Measurements from ENCODE around the gene MAN1A2.
"Not testable (repeated sequence)": the region's sequence is repeated elsewhere in the genome, so short reads cannot be mapped to it uniquely, and the experiment has no call there.

MAN1A2 gene

DNA sequence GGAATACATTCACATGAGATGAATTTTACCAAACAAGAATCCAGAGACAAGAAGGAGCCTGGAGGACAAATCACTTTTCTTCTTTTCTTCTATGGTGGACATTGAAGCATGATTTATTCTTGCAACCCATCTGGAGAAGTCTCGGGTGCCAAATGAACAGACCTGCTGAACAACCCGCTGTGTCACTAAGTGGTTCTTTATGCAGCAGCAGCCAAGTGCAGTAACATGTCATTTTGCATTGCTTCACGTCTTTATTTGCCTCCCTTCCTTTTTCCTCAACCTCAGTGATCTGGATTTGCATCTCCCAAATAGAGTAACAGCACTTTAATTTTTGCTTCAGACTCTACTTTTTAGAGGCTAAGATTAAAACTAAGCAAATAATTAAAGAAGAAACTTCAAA, 188.6 kb downstream of the MAN1A2 start:
- Histone ChIP-seq H3K36me3 (ENCODE audit: control insufficient read depth, insufficient read depth, low read length) (no peaks in the 10 kb centered on the region), H3K4me1 (ENCODE audit: control insufficient read depth, insufficient read depth, low read length) (no peaks in the 10 kb centered on the region), H3K9me3 (ENCODE audit: control insufficient read depth, low read length) (no peaks in the 10 kb centered on the region), H3K4me3 (ENCODE audit: low read length) (no peak overlapping the region), H3K27me3 (ENCODE audit: control insufficient read depth, insufficient read depth, low read length) (no peaks in the 10 kb centered on the region), H3K9ac (ENCODE audit: low read length) (no peak overlapping the region)

- Histone ChIP-seq H3K36me3 (ENCODE audit: control insufficient read depth, insufficient read depth, low read length) (no peaks in the 10 kb centered on the region), H3K9me3 (ENCODE audit: control insufficient read depth, low read length) (no peaks in the 10 kb centered on the region), H3K27me3 (ENCODE audit: control insufficient read depth, insufficient read depth, low read length) (no peaks in the 10 kb centered on the region), H3K4me1 (ENCODE audit: control insufficient read depth, insufficient read depth, low read length) (no peaks in the 10 kb centered on the region), H3K4me3 (ENCODE audit: low read length) (no peak overlapping the region), H3K9ac (ENCODE audit: low read length) (no peak overlapping the region)
Measured at GRCh38 chr1:117556341-117556740, 189.1 kb downstream of the MAN1A2 start.

DNA sequence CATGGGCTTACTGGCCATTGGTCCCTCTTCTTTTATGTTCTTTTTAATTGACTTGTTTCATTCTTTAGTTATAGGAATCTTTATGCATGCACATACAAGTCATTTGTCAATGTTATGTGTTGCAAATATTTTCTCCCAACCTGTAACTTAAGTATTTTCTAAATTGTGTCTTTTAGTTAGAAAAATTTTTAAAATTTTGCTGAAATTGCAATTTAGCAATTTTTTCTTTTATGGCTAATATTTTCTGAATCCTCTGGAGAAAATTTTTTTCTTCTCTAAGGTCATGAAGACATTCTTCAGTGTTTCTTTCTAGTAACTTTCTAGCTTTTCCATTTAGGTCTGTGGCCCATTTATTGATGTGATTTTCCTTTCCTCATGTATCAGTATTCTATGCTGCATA, 189.7 kb downstream of the MAN1A2 start:
- H3K27me3 ChIP-seq (ENCODE audit: control insufficient read depth, insufficient read depth, low read length): no peaks in the 10 kb centered on the region

DNA sequence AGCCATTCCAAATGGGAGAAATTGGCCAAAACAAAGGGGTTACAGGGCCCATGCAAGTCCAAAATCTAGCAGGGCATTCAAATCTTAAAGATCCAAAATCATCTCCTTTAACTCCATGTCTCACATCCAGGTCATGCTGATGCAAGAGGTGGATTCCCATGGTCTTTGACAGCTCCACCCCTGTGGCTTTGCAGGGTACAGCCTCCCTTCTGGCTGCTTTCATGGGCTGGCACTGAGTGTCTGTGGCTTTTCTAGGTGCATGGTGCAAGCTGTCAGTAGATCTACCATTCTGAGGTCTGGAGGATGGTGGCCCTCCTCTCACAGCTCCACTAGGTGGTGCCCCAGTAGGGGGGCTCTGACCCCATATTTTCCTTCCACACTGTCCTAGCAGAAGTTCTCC, 191.2 kb downstream of the MAN1A2 start:
- H3K4me3 ChIP-seq (ENCODE audit: low read length); H3K27me3 ChIP-seq (ENCODE audit: control insufficient read depth, insufficient read depth, low read length); H3K9ac ChIP-seq (ENCODE audit: low read length); H3K9me3 ChIP-seq (ENCODE audit: control insufficient read depth, low read length); H3K36me3 ChIP-seq (ENCODE audit: control insufficient read depth, insufficient read depth, low read length): not testable (repeated sequence)
- H3K4me1 ChIP-seq (ENCODE audit: control insufficient read depth, insufficient read depth, low read length): peaks cover 18% of the 10 kb centered on the region

More for the DNA sequence above, 189.7 kb downstream of the MAN1A2 start:
- no peaks in the 10 kb centered on the region for H3K9me3 ChIP-seq (ENCODE audit: control insufficient read depth, low read length)
- peaks cover 6% of the 10 kb centered on the region for H3K4me1 ChIP-seq (ENCODE audit: control insufficient read depth, insufficient read depth, low read length)
- no peak overlapping the region for H3K9ac ChIP-seq (ENCODE audit: low read length)
- no peaks in the 10 kb centered on the region for H3K36me3 ChIP-seq (ENCODE audit: control insufficient read depth, insufficient read depth, low read length)
- no peak overlapping the region for H3K4me3 ChIP-seq (ENCODE audit: low read length)

GRCh38 chr1:117559139-117559538, 191.9 kb downstream of the MAN1A2 start:
- Histone ChIP-seq H3K9me3 (ENCODE audit: control insufficient read depth, low read length) (no peaks in the 10 kb centered on the region), H3K4me3 (ENCODE audit: low read length) (no peak overlapping the region), H3K36me3 (ENCODE audit: control insufficient read depth, insufficient read depth, low read length) (no peaks in the 10 kb centered on the region)

DNA sequence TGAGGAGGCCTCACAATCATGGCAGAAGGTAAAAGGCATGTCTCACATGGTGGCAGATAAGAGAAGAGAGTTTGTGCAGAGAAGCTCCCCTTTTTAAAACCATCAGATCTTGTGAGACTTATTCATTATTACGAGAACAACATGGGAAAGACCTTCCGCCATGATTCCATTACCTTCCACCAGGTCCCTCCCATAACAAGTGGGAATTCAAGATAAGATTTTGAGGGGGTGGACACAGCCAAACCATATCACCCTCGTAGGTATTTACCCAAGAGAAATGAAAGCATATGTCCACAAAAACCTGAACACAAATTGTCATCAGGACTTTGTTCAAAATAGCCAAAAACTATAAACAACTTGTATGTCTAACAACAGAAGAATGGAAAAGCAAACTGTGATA, 192.7 kb downstream of the MAN1A2 start:
- Histone ChIP-seq H3K27me3 (ENCODE audit: control insufficient read depth, insufficient read depth, low read length) (no peaks in the 10 kb centered on the region), H3K4me3 (ENCODE audit: low read length) (no peak overlapping the region), H3K4me1 (ENCODE audit: control insufficient read depth, insufficient read depth, low read length) (peaks cover 33% of the 10 kb centered on the region), H3K36me3 (ENCODE audit: control insufficient read depth, insufficient read depth, low read length) (no peaks in the 10 kb centered on the region), H3K9me3 (ENCODE audit: control insufficient read depth, low read length) (no peaks in the 10 kb centered on the region), H3K9ac (ENCODE audit: low read length) (no peak overlapping the region)

More at GRCh38 chr1:117559139-117559538, 191.9 kb downstream of the MAN1A2 start:
- H3K27me3 ChIP-seq (ENCODE audit: control insufficient read depth, insufficient read depth, low read length): no peaks in the 10 kb centered on the region
- peaks cover 25% of the 10 kb centered on the region for H3K4me1 ChIP-seq (ENCODE audit: control insufficient read depth, insufficient read depth, low read length)
- no peak overlapping the region for H3K9ac ChIP-seq (ENCODE audit: low read length)

DNA sequence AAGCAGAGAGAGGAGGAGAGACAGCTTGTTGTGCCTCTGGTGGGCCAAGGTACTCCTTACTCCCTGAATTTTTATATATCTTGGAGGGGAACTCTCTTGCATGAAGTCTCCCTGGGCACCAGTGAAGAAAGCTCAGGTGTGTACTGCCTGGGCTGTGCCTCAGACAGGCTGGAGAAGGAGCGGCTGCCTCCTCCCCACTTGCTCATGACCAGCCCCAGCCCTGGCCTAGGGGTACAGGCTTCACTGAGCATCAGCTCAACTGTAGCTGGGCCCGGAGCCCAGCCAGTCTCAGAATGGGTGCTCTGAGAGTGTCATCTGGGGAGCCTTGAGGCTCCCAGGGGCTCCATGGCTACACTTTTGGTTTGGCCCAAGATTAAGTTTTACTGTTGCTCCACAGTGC, 193.8 kb downstream of the MAN1A2 start:
- Histone ChIP-seq H3K27me3 (ENCODE audit: control insufficient read depth, insufficient read depth, low read length) (no peaks in the 10 kb centered on the region), H3K36me3 (ENCODE audit: control insufficient read depth, insufficient read depth, low read length) (no peaks in the 10 kb centered on the region)

DNA sequence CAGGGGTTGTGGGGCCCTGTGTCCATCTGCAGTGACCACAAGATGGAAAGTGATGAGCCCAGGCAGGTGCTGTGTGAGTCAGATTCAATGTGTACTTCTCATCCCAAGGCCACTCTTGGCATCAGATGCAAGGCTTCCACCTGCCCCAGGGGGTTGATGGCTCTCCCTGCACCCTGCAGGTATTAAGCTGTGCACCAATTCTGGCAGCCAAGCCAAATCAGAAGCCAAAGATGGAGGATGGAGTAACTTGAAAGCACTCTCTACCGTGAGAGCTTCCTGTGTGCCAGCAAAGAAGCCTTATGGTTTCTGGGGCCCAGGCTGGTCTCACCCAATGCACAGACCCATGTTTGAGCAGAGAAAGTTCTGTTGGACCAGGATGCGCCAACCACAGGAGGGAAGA, 194.3 kb downstream of the MAN1A2 start:
- peaks cover 35% of the 10 kb centered on the region for H3K4me1 ChIP-seq (ENCODE audit: control insufficient read depth, insufficient read depth, low read length)
- no peaks in the 10 kb centered on the region for H3K36me3 ChIP-seq (ENCODE audit: control insufficient read depth, insufficient read depth, low read length)
- H3K9ac ChIP-seq (ENCODE audit: low read length): no peak overlapping the region
- H3K4me3 ChIP-seq (ENCODE audit: low read length): no peak overlapping the region
- no peaks in the 10 kb centered on the region for H3K9me3 ChIP-seq (ENCODE audit: control insufficient read depth, low read length)
- H3K27me3 ChIP-seq (ENCODE audit: control insufficient read depth, insufficient read depth, low read length): no peaks in the 10 kb centered on the region

More for the DNA sequence above, 193.8 kb downstream of the MAN1A2 start:
- H3K4me3 ChIP-seq (ENCODE audit: low read length): no peak overlapping the region
- no peak overlapping the region for H3K9ac ChIP-seq (ENCODE audit: low read length)
- H3K4me1 ChIP-seq (ENCODE audit: control insufficient read depth, insufficient read depth, low read length): peaks cover 35% of the 10 kb centered on the region
- H3K9me3 ChIP-seq (ENCODE audit: control insufficient read depth, low read length): no peaks in the 10 kb centered on the region

GRCh38 chr1:117562581-117563491, 195.6 kb downstream of the MAN1A2 start:
- no peak overlapping the region for H3K9ac ChIP-seq (ENCODE audit: low read length)
- H3K4me3 ChIP-seq (ENCODE audit: low read length): no peak overlapping the region
- no peaks in the 10 kb centered on the region for H3K27me3 ChIP-seq (ENCODE audit: control insufficient read depth, insufficient read depth, low read length)
- H3K9me3 ChIP-seq (ENCODE audit: control insufficient read depth, low read length): no peaks in the 10 kb centered on the region
- no peaks in the 10 kb centered on the region for H3K36me3 ChIP-seq (ENCODE audit: control insufficient read depth, insufficient read depth, low read length)
- H3K4me1 ChIP-seq (ENCODE audit: control insufficient read depth, insufficient read depth, low read length): peaks cover 35% of the 10 kb centered on the region

DNA sequence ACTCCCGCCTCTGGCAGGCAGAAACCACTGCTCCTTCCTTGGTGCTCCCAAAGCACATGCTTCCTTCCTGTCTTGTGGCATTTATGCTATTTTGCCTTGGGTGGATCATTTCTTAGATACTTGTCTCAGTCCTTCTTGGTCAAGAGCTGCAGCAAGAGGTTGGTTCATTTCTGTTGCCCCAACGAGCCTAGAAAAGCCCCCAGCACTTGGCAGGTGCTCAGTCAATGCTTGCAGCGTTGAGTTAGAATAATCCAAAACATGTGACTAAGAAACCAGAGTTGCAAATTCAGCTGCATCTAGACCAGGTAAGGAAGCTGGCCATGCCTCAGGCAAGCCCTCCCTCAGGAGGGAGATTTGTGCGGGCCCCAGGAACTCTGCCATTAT, 196.2 kb downstream of the MAN1A2 start:
- no peaks in the 10 kb centered on the region for H3K9me3 ChIP-seq (ENCODE audit: control insufficient read depth, low read length)
- no peak overlapping the region for H3K9ac ChIP-seq (ENCODE audit: low read length)
- no peak overlapping the region for H3K4me3 ChIP-seq (ENCODE audit: low read length)
- H3K36me3 ChIP-seq (ENCODE audit: control insufficient read depth, insufficient read depth, low read length): no peaks in the 10 kb centered on the region
- no peaks in the 10 kb centered on the region for H3K27me3 ChIP-seq (ENCODE audit: control insufficient read depth, insufficient read depth, low read length)
- peaks cover 35% of the 10 kb centered on the region for H3K4me1 ChIP-seq (ENCODE audit: control insufficient read depth, insufficient read depth, low read length)

- Histone ChIP-seq H3K4me1 (ENCODE audit: control insufficient read depth, insufficient read depth, low read length) (peaks cover 35% of the 10 kb centered on the region), H3K4me3 (ENCODE audit: low read length) (no peak overlapping the region), H3K9ac (ENCODE audit: low read length) (no peak overlapping the region), H3K27me3 (ENCODE audit: control insufficient read depth, insufficient read depth, low read length) (no peaks in the 10 kb centered on the region), H3K36me3 (ENCODE audit: control insufficient read depth, insufficient read depth, low read length) (no peaks in the 10 kb centered on the region), H3K9me3 (ENCODE audit: control insufficient read depth, low read length) (no peaks in the 10 kb centered on the region)
Measured at GRCh38 chr1:117564227-117565075, 197.2 kb downstream of the MAN1A2 start.

GRCh38 chr1:117565076-117565556, 197.9 kb downstream of the MAN1A2 start:
- Histone ChIP-seq H3K9ac (ENCODE audit: low read length) (no peak overlapping the region), H3K27me3 (ENCODE audit: control insufficient read depth, insufficient read depth, low read length) (no peaks in the 10 kb centered on the region), H3K9me3 (ENCODE audit: control insufficient read depth, low read length) (no peaks in the 10 kb centered on the region), H3K4me1 (ENCODE audit: control insufficient read depth, insufficient read depth, low read length) (peaks cover 35% of the 10 kb centered on the region), H3K36me3 (ENCODE audit: control insufficient read depth, insufficient read depth, low read length) (no peaks in the 10 kb centered on the region), H3K4me3 (ENCODE audit: low read length) (no peak overlapping the region)
